ENCODE measurements around the gene FAM9C.

FAM9C gene

DNA sequence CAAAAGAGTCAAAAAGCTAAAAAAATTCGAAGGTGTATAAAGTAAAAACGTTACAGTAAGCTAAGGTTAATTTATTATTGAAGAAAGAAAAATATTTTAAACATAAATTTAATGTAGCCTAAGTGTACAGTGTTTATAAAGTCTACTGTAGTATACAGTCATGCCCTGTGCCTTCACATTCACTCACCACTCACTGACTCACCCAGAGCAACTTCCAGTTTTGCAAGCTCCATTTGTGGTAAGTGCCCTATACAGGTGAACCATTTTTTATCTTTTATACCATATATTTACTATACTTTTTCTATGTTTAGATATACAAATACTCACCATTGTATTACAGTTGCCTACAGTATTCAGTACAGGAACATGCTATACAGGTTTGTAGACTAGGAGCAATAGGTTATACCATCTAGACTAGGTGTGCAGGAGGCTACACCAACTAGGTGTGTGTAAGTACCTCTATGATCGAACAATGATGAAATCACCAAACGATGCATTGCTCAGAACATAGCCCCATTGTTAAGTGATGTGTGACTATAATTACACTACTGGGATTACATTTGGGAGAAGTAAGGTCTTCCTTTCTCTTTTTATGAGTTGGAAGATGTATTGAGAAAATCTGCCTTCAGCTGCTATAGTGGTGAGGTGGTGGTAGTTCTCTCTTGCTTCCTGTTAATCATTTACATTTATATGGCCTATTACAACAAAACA lies 42.3 kb downstream of the FAM9C start:
- no peak for DNase-seq

DNA sequence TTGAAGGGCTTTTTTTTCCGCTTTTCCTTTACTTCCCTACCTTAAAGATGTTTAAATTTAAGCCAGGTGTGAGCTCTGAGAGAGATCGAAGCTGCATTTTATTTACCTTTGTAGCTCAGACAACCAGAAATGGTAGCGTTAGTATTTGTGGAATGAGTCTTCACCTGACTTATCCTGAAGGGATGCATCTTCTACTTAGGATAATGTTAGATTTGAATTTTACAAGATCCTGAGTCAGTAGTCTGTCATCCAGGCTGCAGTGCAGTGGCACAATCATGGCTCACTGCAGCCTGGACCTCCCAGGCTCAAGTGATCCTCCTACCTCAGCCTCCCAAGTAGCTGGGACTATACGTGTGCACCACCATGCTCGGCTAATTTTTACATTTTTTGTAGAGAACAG lies 43.3 kb downstream of the FAM9C start:
- no peak for DNase-seq

DNA sequence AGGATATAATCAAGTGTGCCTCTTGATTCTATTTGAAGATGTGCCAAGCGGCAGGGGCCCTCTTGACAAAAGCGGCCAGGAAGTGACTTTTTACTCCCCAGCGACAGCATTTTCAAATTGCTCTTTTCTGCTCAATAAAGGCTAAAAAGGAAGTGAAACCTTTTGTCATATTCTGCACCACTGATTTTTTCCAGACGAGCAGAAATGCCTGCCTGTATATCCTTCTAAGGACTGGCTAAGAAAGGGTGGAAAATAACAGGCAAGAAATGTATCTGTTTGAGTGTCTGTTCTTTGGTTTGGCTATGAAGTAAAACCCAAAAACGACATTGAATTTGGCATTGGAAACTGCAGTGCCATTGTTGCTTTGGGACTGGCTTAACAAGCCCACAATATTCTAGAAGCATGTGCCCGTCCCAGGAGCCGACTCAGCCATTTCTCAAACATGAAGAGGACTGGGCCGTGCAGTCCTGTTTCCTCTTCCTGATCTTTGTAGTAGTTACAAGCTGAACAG lies 44.1 kb downstream of the FAM9C start:
- no peak for DNase-seq

DNA sequence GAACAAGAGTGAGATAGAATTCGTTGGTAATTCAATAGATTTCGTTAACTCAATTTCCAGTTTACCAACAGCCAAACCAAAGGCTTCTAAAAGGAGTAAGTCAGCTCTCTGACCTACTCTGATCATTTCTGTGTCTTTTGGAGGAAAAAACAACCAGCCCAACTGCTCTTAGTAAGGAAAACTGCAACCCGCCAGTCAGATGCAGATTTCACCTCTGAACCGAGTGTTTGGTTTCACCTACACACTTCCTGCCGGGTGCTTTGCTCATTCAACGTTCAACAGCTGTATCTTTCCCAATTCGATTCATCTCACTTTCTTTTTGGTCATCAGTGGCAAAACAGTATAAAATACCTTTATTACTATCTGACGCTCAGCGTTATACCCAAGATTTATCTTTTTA lies 45.0 kb downstream of the FAM9C start:
- DNase-seq = no peak

DNA sequence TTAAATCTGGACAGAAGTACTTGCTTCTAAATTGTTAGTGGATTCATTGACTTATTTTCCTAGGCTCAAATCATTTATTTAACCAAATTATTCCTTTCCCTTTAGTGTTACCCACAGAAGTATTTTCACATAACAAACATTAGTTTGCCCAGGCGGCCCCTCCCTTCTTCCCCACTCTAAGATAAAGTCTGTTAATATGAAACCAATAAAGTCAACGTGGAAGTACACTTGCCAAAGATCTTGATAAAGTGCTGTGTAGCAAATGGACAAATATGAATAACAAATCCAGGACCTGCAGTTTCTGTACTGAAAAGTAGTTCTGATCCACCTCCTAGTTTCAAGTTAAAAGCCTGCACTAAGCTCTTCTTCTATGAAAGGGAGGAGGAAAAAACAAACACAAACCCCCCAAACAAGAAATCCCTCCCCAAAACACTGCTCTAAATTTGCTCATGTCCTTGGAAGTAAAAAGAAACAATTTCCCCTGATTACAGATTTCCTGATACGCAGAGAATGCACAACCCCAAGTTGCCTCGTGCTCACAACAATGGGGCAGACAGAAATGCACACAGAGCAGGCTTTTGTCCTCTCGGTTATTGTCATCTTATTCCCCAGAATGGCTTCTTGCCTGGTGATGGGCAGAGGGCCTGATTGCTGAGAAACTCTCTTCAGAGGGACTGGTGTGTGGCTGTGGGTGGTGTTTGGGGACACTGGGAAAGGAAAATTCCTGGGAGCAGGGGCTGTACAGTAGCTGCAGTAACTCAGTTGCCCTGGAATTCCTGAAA lies 46.3 kb downstream of the FAM9C start:
- no peak for DNase-seq

DNA sequence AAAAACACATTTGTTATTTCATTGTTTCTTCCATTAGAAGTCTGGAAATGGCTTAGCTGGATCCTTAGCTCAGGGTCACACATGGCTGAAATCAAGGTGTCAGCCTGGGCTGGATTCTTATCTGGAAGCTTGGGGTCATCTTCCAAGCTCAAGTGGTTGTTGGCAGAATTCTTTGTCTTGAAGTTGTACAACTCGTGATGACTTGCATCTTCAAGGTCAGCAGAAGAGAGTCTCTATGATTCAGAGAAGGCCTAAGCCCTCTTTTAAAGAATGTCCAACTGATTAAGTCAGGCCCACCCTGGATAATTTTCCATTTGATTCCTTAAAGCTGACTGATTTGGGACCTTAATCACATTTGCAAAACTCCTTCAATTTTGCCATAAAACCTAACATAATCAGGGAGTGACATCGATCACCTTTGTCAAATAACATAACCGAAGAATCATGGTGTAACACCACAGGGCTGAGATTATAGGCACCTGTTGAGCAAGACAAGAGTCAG lies 47.4 kb downstream of the FAM9C start:
- no peak for DNase-seq

DNA sequence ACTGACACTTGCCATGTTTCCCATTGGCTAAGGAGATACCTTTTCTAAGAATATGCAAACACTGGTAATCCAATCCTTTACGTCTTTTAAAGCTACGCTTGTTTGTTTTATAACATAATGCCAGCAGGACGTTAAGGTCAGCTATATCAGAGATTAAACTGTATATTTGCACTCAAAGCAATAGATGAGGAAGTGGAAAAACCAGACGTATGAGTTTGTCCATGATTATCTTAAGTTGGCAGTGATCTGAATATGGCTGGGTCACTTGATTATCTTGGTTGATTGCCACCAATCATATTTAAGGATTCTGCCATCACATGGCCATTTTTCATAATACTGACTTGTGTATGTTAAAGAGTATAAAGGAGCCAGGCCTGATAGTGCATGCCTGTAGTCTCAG lies 50.1 kb downstream of the FAM9C start:
- DNase-seq = no peak

DNA sequence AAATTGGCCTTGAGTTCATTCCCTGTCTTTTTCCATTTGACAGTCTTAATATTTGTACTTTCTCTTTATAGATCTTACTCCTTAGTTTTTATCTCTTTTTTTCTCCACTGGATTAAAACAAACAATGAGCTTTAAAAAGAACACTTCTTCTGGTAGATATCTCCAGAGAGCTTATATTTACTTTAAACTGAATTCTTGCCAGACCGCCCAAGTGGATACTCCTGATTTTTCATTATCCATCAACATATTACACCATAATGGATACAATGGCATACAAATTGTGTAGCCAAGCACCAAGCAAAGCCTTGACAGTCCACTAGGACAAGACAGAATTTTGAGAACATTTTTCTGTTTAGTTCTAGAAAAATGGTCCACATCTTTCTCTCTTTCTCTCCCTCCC lies 50.6 kb downstream of the FAM9C start:
- no peak for DNase-seq

DNA sequence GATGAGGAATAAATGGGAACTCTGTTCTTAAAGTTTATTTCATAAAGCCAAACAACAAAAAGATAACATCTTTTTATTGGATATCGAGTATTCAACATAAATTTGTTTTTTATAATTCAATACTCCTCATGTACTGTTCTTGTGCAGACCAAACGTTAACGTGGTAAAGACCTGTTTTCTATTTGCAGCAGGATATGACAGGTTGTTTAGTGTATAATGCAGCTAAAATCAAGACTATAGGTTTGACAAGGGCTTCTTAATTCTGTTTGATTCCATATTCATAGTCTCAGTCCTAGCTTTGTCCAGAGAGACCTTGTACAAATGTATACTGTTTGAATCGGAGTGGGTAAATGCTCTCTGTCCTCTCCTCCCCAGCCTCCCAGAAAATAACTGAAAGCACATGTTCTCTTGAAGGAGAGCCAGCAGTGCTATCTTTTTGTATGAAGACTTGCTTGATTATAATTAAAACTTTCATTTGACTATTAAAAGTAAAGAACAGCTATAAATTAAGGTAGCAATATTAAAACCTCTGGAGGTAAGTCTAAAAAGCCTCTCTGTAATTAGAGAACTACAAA lies 51.8 kb downstream of the FAM9C start:
- DNase-seq = no peak

DNA sequence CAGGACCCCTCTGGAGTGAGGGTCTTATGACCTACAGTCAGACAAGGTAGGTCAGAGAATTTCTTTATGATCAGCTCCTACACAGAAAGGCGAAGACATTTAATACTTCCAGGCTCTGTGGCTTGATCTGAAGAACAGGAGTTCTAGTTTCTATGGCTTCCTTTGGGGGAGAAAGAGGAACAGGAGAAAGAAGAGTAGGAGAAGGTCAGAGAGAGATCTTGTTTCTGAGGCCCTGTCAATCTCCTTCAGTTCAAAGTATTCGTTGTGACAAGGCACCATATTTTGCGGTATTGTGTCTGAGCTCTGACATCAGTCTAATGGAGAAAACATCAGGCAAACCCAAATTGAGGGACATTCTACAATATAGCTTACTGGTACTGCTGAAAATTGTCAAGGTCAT lies 52.8 kb downstream of the FAM9C start:
- DNase-seq = no peak

DNA sequence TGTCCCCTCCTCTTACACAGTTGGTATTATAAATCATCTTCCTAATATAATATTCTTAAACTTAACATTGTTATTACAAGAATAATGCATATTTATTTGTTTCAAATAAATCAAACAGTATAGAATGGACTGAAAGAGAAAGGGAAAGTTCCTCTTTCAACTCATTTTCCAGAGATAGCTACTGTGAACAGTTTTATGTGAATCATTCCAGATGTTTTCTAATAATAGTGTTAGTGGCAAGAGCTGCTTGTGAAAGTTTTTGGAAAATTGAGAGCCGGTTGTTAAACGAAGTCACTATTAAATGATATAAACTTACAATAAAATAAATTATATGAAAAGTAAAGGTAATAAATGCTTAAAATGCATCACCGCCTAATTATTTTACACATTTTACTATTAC lies 55.0 kb downstream of the FAM9C start:
- no peak for DNase-seq

DNA sequence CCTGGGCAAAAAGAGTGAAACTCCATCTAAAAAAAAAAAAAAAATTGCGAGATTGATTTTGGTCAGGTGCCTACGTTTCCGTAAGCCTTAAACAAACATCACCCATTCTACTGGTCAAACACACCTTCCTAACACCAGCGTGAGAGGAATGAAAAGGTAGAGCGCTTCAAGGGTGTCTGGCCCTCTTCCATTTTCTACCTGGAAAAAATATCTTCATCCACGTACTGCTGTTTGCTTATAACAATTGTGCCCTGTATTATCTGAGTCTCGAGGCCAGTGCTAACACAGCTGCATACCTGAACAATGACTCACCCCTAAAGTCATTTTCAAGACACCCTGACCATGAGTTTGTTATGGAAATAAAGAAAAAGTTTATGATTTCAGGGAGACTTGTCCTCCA lies 55.6 kb downstream of the FAM9C start:
- no peak for DNase-seq

DNA sequence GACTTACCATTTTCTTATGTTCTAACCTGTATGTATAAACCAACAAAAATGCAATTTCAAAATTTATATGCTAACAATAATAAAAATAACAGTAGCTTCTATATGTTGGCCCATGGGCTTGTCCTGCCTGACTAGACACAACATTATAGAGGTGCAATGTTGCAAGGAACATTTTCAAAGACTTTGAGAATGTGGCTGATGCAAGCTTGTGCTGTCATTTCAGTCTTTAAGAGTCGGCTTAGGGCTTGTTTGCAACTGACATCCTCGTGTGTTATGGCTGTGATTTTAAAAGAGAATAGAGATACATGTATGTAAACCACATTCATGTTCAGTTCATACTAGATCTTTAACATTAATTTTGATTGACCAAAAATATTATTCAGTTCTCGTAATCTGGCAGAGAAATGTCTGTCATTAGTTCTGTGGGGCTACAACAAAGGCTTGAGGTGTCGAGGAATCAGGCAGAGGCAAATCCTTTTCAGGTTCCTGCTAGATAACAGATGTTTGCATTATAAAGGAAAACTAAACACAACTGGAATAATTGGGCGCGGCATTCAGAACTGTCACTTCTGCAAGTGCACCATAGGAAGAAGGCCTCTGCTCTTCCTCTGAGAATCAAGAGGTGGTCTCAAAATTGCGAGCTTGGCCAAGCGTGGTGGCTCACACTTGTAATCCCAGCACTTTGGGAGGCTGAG lies 56.4 kb downstream of the FAM9C start:
- no peak for DNase-seq

DNA sequence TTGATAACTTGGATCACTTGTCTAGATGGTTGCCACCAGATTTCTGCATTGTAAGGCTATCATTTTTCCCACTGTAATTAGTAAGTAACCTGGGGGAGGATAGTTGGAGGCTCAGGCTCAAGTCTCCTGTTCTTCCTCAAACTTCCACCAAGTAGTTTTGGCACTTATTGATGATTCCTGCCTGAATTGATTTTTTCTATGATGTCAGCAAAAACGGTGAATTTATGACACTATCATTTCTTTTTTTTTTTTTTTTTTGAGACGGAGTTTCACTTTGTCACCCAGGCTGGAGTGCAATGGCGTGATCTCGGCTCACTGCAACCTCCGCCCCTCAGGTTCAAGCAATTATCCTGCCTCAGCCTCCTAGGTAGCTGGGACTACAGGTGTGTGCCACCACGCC lies 57.1 kb downstream of the FAM9C start:
- DNase-seq = no peak

DNA sequence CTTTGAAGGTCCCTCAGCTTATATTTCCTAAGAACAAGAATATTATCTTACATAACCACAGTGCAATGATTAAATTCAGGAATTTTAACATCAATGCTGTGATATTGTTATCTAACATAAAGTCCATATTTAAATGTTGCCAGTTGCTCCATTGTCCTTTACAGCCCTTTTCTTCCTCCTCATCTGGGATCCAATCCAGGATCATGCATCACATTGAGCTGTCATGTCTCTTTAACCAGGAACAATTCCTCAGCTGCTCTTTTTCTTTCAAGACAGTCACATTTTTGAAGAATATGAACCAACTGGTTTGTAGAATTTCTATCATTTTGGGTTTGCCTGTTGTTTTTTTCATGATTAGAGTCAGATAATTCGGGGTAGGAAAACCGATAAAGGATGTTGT lies 57.5 kb downstream of the FAM9C start:
- DNase-seq = no peak

DNA sequence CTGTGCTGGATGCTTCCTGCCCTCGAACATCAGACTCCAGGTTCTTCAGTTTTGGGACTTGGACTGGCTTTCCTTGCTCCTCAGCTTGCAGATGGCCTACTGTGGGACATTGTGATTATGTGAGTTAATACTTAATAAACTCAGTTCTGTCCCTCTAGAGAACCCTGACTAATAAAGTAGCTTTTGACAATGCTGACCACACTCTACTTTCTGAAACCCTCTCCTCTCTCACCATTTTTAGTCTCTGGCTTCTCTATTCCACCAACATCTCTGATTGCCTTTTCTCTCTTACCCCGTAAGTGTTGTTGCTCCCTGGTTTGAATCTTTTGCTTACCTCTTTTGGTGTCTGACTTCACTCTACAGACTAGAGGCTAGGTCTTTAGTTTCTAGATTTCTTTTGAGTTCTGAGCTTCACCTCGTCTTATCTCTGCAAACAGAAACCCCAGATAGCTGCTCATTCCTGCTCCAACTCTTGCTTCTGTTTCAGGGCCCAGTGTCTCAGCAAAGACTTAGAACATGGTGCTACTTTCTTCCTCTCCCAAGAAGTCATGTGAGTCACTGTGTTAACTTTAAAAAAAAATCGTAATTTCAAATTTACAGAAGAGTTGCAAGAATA lies 58.1 kb downstream of the FAM9C start:
- DNase-seq = no peak
